ENCODE measurements around the gene FSD2.

The FSD2 gene

DNA sequence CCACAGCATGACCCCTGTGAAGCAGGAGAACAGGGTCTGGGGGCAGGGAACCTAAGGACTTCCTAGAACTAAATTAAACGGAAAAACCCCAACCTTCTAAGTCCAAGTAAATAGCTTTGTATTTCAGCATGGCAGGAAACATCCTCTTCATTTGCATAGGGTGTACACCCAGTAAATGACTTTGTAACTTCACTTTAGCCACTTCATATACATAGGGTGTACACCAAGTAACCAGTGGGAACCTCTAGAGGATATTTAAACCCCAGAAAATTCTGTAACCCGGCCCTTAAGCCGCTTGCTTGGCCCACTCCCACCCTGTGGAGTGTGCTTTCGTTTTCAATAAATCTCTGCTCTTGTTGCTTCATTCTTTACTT is 41.8 kb downstream of the FSD2 start:
- no peak overlapping the region for H3K4me3 ChIP-seq (ENCODE audit: low read depth, low read length)
- TF ChIP-seq, protein P1, sequence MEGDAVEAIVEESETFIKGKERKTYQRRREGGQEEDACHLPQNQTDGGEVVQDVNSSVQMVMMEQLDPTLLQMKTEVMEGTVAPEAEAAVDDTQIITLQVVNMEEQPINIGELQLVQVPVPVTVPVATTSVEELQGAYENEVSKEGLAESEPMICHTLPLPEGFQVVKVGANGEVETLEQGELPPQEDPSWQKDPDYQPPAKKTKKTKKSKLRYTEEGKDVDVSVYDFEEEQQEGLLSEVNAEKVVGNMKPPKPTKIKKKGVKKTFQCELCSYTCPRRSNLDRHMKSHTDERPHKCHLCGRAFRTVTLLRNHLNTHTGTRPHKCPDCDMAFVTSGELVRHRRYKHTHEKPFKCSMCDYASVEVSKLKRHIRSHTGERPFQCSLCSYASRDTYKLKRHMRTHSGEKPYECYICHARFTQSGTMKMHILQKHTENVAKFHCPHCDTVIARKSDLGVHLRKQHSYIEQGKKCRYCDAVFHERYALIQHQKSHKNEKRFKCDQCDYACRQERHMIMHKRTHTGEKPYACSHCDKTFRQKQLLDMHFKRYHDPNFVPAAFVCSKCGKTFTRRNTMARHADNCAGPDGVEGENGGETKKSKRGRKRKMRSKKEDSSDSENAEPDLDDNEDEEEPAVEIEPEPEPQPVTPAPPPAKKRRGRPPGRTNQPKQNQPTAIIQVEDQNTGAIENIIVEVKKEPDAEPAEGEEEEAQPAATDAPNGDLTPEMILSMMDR (IDR thresholded peaks at IDR 0.05; ENCODE audit: low read depth, low read length), result no peak
- no peak for DNase-seq (ENCODE audit: low read depth, low spot score)
- in situ Hi-C loops (cut with HindIII; ENCODE audit: low sequenced_read_pairs), result no loop called here

DNA sequence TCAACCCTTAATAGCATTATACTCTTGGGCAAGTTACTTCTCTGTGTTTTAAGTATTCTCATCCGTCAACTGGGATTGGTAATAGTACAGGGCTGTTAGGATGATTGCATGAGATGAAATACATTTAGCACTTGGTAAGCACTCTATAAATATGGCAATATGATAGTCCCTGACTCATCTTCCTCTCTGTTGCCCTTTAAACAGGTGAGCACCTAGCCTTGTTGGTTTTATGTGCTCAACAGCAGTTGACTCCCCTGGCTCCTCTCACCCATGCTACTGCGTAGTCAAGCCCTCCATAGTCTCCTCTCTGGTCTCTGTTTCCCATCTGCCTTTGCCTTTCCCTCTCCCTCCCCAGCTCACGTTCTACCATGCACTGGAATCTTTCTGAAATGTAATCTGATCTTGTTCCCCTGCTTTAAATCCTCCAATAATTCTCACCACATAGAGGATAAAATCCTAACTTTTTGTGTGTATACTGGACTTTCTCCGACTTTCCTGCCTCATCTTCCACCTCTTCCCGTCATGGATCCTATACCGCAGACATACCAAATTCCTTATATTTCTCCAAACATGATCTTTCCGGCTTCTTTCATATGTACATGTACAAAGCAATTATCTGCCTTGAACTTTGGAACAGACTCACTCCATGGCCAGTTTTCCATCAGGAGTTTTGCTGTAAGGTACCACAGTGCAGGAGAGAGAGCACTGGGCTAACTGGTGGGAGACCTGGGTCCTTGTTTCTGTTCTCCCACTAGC is 42.3 kb downstream of the FSD2 start:
- TF ChIP-seq, protein P1 (IDR thresholded peaks at IDR 0.05; ENCODE audit: low read depth, low read length), result no peak
- no peak overlapping the region for H3K4me3 ChIP-seq (ENCODE audit: low read depth, low read length)
- no peak for DNase-seq (ENCODE audit: low read depth, low spot score)
- in situ Hi-C loops (cut with HindIII; ENCODE audit: low sequenced_read_pairs), result no loop called here

DNA sequence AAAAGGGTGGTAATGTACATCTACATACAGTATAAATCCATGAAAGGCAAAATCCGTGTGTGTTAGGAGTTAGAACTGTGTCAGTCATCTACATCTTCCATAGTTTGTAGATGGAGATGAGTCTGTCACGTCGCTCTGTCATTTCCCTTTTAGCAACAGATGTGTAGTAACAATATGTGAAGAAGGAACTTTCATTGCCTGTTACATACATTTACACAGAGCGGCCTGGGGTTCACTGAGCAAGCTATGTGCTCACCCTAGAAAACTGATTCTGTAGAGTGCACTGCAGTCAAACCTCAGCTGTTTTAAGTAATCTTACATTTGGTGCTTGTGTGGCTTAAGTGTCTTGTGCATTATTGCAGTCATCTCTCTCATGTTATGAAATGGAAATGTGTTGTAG is 54.6 kb downstream of the FSD2 start:
- DNase-seq (ENCODE audit: low read depth, low spot score), result no peak
- in situ Hi-C loops (cut with HindIII; ENCODE audit: low sequenced_read_pairs), result no loop called here
- peak overlapping the region; percentile 87 for H3K4me3 ChIP-seq (ENCODE audit: low read depth, low read length)
- TF ChIP-seq, protein P1 (IDR thresholded peaks at IDR 0.05; ENCODE audit: low read depth, low read length), result no peak

DNA sequence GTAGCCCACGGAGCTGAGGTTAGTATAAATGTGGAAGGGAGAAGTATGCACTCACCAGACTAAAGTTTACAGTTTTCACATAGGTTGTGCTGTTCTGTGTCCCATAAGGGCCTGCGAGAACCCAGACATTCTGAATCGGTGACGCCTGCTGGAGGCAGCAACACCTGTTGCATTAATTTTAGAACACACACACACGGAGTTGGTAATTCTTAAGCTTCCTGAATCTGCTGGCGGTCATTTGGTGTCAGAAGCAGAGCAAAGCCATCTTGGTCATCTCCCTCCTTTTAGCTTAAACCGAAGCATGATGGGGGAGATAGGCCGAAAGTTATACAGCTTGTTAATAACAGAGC is 55.1 kb downstream of the FSD2 start:
- peak; percentile 17 for DNase-seq (ENCODE audit: low read depth, low spot score)
- in situ Hi-C loops (cut with HindIII; ENCODE audit: low sequenced_read_pairs), result no loop called here
- H3K4me3 ChIP-seq (ENCODE audit: low read depth, low read length), result peak overlapping the region; percentile 87
- TF ChIP-seq, protein P1 (IDR thresholded peaks at IDR 0.05; ENCODE audit: low read depth, low read length), result no peak

DNA sequence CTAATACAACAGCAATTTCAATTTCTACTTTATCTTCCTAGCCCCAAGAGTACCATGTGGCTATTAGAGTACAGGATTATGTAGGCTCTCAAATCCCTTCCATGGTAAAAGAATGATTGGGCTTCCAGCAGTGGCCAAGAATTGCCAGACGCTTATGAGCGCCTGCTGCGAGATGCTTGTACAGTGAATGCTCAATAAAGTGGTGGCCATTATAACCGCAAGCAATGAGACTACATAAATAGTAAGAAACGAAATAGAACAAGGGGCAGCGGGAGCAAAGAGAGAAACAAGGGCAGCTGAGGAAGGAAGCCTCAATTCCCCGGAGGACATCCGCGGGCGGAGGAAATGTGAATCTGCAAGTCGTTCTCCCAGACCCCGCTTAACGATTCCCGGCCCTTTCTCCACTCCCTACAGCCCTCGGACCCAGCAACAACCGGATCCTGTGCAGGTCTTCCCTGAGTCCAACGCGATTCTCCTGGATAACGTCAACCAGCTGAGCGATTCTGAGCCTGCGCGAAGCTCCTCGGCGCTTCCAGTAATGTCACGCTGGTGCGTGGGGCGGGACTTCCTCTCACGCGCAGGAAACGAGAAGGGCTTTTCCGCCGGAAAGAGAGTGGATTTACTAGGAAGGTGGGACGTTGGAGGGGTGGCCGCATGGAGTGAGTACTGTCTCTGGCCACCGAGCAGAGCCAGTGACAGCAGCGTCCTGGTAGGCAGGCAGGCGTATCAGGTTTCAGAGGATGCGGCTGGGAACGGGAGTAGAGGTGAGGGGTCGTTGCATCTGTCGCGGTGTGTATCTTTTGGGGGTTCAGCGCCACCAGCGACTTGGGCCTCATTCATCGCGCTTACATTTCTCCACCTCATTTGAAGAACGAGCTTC is 55.7 kb downstream of the FSD2 start:
- TF ChIP-seq, protein P1 (IDR thresholded peaks at IDR 0.05; ENCODE audit: low read depth, low read length), result peak; percentile 0
- in situ Hi-C loops (cut with HindIII; ENCODE audit: low sequenced_read_pairs), result no loop called here
- peak overlapping the region; percentile 87 for H3K4me3 ChIP-seq (ENCODE audit: low read depth, low read length)
- peak; percentile 97 for DNase-seq (ENCODE audit: low read depth, low spot score)

DNA sequence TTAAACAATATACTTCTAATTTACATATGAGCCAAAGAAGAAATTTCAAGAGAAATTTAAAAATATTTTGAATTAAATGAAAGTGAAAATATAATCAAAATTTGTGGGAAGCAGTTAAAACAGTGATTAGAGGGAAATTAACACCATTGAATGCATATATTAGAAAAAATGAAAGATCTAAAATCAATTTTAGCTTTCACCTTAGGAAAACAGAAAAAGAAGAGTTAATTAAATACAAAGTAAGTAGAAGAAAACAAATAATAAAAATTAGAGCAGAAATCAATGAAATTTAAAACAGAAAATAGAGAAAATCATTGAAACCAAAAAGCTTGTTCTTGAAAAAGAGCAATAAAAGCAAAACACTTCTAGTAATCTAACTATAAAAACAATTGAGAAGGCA is 57.6 kb downstream of the FSD2 start:
- TF ChIP-seq, protein P1 (IDR thresholded peaks at IDR 0.05; ENCODE audit: low read depth, low read length), result no peak
- in situ Hi-C loops (cut with HindIII; ENCODE audit: low sequenced_read_pairs), result no loop called here
- DNase-seq (ENCODE audit: low read depth, low spot score), result no peak
- no peak overlapping the region for H3K4me3 ChIP-seq (ENCODE audit: low read depth, low read length)
